Measurements from ENCODE around the gene FBXO45.

- TF ChIP-seq, protein P1, sequence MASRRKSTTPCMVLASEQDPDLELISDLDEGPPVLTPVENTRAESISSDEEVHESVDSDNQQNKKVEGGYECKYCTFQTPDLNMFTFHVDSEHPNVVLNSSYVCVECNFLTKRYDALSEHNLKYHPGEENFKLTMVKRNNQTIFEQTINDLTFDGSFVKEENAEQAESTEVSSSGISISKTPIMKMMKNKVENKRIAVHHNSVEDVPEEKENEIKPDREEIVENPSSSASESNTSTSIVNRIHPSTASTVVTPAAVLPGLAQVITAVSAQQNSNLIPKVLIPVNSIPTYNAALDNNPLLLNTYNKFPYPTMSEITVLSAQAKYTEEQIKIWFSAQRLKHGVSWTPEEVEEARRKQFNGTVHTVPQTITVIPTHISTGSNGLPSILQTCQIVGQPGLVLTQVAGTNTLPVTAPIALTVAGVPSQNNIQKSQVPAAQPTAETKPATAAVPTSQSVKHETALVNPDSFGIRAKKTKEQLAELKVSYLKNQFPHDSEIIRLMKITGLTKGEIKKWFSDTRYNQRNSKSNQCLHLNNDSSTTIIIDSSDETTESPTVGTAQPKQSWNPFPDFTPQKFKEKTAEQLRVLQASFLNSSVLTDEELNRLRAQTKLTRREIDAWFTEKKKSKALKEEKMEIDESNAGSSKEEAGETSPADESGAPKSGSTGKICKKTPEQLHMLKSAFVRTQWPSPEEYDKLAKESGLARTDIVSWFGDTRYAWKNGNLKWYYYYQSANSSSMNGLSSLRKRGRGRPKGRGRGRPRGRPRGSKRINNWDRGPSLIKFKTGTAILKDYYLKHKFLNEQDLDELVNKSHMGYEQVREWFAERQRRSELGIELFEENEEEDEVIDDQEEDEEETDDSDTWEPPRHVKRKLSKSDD (conservative IDR thresholded peaks at IDR 0.05; ENCODE audit: low read length) = no peak
- TF ChIP-seq SMAD4 (CRISPR knock-in tag; conservative IDR thresholded peaks at IDR 0.05) = no peak
- TF ChIP-seq SIRT6 (IDR thresholded peaks at IDR 0.05; ENCODE audit: low read depth, low read length) = no peak
- TF ChIP-seq COPS2 (conservative IDR thresholded peaks at IDR 0.05) = no peak
- TF ChIP-seq CHD1 (IDR thresholded peaks at IDR 0.05; ENCODE audit: low read length) = no peak
- peak; percentile 31 to 64 (median 62); a peak in 4 of 6 replicates for TF ChIP-seq CTCF (IDR thresholded peaks at IDR 0.05 in 2 of 3, conservative IDR thresholded peaks at IDR 0.05 in 1 of 3; ENCODE audit: insufficient read depth in 2 of 3, low read depth in 1 of 3, low read length in 3 of 3)
Measured at GRCh38 chr3:196537319-196537984, 31.0 kb upstream of the FBXO45 start.
